ENCODE data around the gene NRROS. TPM values are rescaled to one million over a fixed set of nuclear protein-coding genes. Genes with fewer than 3 reads are reported as not detected.
A peak's percentile ranks its signal among the peaks of the same experiment; 100 is the strongest.

Gene NRROS
- total RNA-seq, 1 experiment from 2014 or later: 3.2 TPM

GRCh38 chr3:196641333-196642054, 2.0 kb downstream of the NRROS start:
- in situ Hi-C loops (cut with HindIII; ENCODE audit: low pct_unique_long_range_greater_than_20kb, low sequenced_read_pairs): no loop called here
- DNase-seq (ENCODE audit: low read depth, low spot score): no peak

- DNase-seq (ENCODE audit: low read depth, low spot score): no peak
- in situ Hi-C loops (cut with HindIII; ENCODE audit: low pct_unique_long_range_greater_than_20kb, low sequenced_read_pairs): no loop called here
These were observed 2.9 kb downstream of the NRROS start for GRCh38 chr3:196642434-196642833.

GRCh38 chr3:196643201-196643749, 3.8 kb downstream of the NRROS start:
- in situ Hi-C loops (cut with HindIII; ENCODE audit: low pct_unique_long_range_greater_than_20kb, low sequenced_read_pairs): no loop called here
- DNase-seq (ENCODE audit: low read depth, low spot score): no peak

DNA sequence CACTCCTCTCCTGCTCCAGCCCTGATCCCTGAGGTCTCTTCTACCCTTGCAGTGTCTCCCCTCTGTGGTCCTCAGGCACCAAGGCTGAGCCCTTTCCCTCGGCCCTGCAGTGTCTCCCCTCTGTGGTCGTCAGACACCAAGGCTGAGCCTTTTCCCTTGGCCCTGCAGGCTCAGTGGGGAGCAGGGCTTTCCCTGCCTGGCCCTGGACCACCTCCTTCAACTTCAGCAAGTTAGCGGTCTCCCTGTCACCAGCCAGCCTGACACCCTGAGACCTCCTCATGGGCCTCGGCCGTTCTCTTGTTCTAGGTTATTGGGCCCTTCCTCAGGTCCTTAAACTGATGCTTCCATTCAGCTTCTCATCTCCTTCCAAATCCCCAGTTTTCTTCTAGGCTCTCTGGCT, 4.3 kb downstream of the NRROS start:
- in situ Hi-C loops (cut with HindIII; ENCODE audit: low pct_unique_long_range_greater_than_20kb, low sequenced_read_pairs): no loop called here
- DNase-seq (ENCODE audit: low read depth, low spot score): no peak

- in situ Hi-C loops (cut with HindIII; ENCODE audit: low pct_unique_long_range_greater_than_20kb, low sequenced_read_pairs): no loop called here
These were observed 5.6 kb downstream of the NRROS start for GRCh38 chr3:196645096-196645495.

GRCh38 chr3:196645897-196646665, 6.6 kb downstream of the NRROS start:
- in situ Hi-C loops (cut with HindIII; ENCODE audit: low pct_unique_long_range_greater_than_20kb, low sequenced_read_pairs): no loop called here

More at GRCh38 chr3:196645096-196645495, 5.6 kb downstream of the NRROS start:
- DNase-seq (ENCODE audit: low read depth, low spot score): no peak

DNA sequence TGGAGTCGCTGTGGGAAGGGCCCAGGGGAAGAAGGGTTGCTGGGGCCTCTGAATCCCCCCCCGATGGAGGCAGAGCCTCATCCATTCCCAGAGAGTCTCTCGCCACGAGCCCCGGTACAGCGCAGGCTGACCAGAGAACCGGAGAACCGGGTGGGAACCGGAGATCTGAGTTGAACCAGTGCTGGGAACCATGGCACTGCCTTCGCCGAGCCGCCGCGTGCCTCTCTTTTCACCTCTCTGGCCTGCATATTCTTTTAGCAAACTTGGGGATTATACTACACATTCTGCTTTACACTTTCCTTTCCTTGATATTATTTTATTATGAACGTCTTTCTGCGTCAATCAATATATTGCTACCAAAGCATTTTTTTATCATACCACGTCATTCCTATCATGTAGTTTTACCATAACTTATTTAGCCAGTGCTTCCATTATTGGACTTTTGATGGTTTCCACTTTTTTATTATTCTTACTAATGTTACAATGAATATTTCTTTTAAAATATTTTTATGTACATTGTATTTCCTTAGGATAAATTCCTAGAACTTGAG, 7.2 kb downstream of the NRROS start:
- in situ Hi-C loops (cut with HindIII; ENCODE audit: low pct_unique_long_range_greater_than_20kb, low sequenced_read_pairs): no loop called here
- DNase-seq (ENCODE audit: low read depth, low spot score): no peak

More at GRCh38 chr3:196645897-196646665, 6.6 kb downstream of the NRROS start:
- no peak for DNase-seq (ENCODE audit: low read depth, low spot score)

- DNase-seq (ENCODE audit: low read depth, low spot score): peak; percentile 61
- in situ Hi-C loops (cut with HindIII; ENCODE audit: low pct_unique_long_range_greater_than_20kb, low sequenced_read_pairs): no loop called here
These were observed 11.3 kb downstream of the NRROS start for GRCh38 chr3:196650740-196651311.

DNA sequence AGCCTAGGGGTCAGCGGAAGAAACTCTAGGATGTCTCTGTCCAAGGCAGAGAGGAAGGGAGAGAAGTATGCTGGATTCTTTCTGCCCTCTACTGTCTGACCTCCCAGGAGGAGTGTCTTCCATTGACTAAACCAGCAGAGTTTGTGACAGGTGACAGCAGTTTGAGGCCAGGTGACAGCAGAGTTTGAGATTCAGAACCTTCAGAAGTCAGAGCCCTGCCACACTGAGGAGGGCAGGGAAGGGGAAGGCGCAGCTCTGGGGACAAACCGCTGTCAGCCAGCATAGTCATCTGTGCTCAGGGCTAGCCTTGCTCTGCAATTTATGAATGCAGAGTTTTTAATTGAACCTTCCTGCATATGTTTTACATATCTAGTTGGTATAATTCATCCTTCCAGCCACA, 12.3 kb downstream of the NRROS start:
- DNase-seq (ENCODE audit: low read depth, low spot score): no peak
- in situ Hi-C loops (cut with HindIII; ENCODE audit: low pct_unique_long_range_greater_than_20kb, low sequenced_read_pairs): no loop called here

GRCh38 chr3:196652961-196653795, 13.7 kb downstream of the NRROS start:
- no peak for DNase-seq (ENCODE audit: low read depth, low spot score)
- in situ Hi-C loops (cut with HindIII; ENCODE audit: low pct_unique_long_range_greater_than_20kb, low sequenced_read_pairs): no loop called here

DNA sequence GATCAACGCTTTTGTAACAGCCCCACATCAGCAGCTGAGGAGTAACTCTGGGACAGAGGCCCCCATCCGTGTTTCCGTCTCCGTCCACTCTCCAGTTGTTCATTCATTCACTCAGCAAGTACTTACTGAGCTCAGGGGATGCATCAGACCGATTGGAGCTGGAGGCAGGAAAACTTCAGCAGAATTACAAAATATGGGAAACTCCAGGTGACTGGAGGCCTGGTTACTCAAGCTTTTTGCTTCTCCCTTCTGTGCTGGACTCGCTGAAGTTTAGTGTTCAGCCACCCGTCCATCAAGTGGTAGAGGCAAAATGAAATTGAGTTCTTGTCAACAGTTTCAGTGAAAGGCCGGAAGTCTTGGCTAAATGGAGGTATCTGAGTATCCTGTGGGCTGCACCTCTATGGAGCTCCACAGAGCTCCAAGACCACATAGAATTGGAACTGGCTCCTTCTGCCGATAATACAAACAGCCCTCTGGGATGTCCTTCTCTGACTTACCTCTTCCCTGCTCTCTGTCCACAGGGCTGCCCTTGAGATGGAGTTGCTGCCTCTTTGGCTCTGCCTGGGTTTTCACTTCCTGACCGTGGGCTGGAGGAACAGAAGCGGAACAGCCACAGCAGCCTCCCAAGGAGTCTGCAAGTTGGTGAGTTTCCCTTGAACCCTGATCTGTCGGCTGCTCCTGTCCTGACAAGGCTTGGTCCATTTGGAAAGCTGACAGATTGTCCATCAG, 14.7 kb downstream of the NRROS start:
- in situ Hi-C loops (cut with HindIII; ENCODE audit: low pct_unique_long_range_greater_than_20kb, low sequenced_read_pairs): no loop called here
- DNase-seq (ENCODE audit: low read depth, low spot score): no peak

DNA sequence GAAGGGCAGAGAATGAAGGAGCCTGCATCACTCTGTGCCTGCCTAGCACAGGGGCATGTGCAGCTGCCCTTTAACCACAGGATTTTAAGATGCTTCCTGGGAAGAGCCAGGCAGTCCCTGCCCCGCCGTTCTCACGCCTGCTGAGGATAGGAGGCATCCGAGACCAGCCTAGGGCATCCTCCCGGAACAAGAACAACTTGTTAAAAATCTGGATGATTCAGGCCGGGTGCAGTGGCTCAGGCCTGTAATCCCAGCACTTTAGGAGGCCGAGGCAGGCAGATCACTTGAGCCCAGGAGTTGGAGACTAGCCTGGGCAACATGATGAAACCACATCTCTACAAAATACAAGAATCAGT, 15.2 kb downstream of the NRROS start:
- in situ Hi-C loops (cut with HindIII; ENCODE audit: low pct_unique_long_range_greater_than_20kb, low sequenced_read_pairs): no loop called here
- no peak for DNase-seq (ENCODE audit: low read depth, low spot score)

GRCh38 chr3:196655496-196655895, 16.0 kb downstream of the NRROS start:
- in situ Hi-C loops (cut with HindIII; ENCODE audit: low pct_unique_long_range_greater_than_20kb, low sequenced_read_pairs): no loop called here
- no peak for DNase-seq (ENCODE audit: low read depth, low spot score)

- no peak for DNase-seq (ENCODE audit: low read depth, low spot score)
- in situ Hi-C loops (cut with HindIII; ENCODE audit: low pct_unique_long_range_greater_than_20kb, low sequenced_read_pairs): no loop called here
These were observed 16.7 kb downstream of the NRROS start for GRCh38 chr3:196656213-196656612.

- DNase-seq (ENCODE audit: low read depth, low spot score): no peak
- in situ Hi-C loops (cut with HindIII; ENCODE audit: low pct_unique_long_range_greater_than_20kb, low sequenced_read_pairs): no loop called here
These were observed 20.4 kb downstream of the NRROS start for GRCh38 chr3:196659901-196660351.

GRCh38 chr3:196660381-196661166, 21.1 kb downstream of the NRROS start:
- DNase-seq (ENCODE audit: low read depth, low spot score): no peak
- in situ Hi-C loops (cut with HindIII; ENCODE audit: low pct_unique_long_range_greater_than_20kb, low sequenced_read_pairs): no loop called here
